ENCODE measurements around the gene DLG5.

DNA sequence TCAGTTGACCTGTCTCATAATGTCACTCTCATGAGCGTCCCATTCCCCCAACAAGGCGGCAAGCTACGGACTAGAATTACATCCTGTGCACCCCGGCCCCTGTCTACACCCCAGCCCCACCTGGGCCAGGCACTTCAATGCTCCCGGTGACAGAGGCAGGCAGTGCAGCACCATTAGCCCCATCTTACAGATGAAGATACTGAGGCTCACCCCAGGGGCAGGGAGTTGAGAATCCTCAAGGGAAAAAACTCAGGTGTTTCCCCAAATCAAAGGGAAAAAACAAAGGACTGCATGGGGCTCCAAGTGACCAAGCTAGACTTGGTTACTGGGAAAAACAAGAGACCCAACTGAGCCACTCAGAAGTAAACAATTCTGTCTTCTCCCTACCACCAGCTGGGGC, 4.5 kb downstream of the DLG5 start:
- TF ChIP-seq POLR2A (IDR thresholded peaks at IDR 0.05; ENCODE audit: low read length) (no peak), GATA1 (IDR thresholded peaks at IDR 0.05; ENCODE audit: low read depth, low read length) (no peak)

Measured in erythroblast (primary cell).